Measurements from ENCODE around the gene PDE4D.

The PDE4D gene

GRCh38 chr5:59142927-59143326 lies 750.6 kb downstream of the PDE4D start:
- H4K20me1 ChIP-seq (ENCODE audit: insufficient read depth, low read length): no peaks in the 10 kb centered on the region
- TF ChIP-seq CTCF (IDR thresholded peaks at IDR 0.05; ENCODE audit: low read length): no peak
- no peak for TF ChIP-seq EZH2 (optimal IDR thresholded peaks at IDR 0.05; ENCODE audit: low read depth, low read length)
- no peak for TF ChIP-seq EZH2phosphoT487 (IDR thresholded peaks at IDR 0.05; ENCODE audit: low read length)
- H3K9ac ChIP-seq (ENCODE audit: low read length): no peak overlapping the region
- H3K9me3 ChIP-seq (replicated peaks; ENCODE audit: insufficient read depth, low read length): no peaks in the 10 kb centered on the region
- H3K27ac ChIP-seq (ENCODE audit: low read length): no peak overlapping the region
- H3K79me2 ChIP-seq (ENCODE audit: low read length): no peaks in the 10 kb centered on the region
- H3K4me2 ChIP-seq (ENCODE audit: low read depth, low read length): no peak overlapping the region
- no peaks in the 10 kb centered on the region for H3K27me3 ChIP-seq (replicated peaks; ENCODE audit: insufficient read depth, low read length)
- no peaks in the 10 kb centered on the region for H3K9me2 ChIP-seq (replicated peaks; ENCODE audit: insufficient read depth, low read length)
- H3F3A ChIP-seq (ENCODE audit: insufficient read depth, low read length): no peaks in the 10 kb centered on the region
- H3K4me3 ChIP-seq (ENCODE audit: low read length): no peak overlapping the region
- no peak for DNase-seq
- H3K36me3 ChIP-seq (replicated peaks; ENCODE audit: insufficient read depth, low read length): no peaks in the 10 kb centered on the region
- peaks cover 34% of the 10 kb centered on the region for H3K4me1 ChIP-seq (ENCODE audit: low read length)
- no peak overlapping the region for H2AFZ ChIP-seq (ENCODE audit: low read length)

- no peak overlapping the region for H2AFZ ChIP-seq (ENCODE audit: low read length)
- DNase-seq: no peak
- H3K9me3 ChIP-seq (replicated peaks; ENCODE audit: insufficient read depth, low read length): no peaks in the 10 kb centered on the region
- H3F3A ChIP-seq (ENCODE audit: insufficient read depth, low read length): no peaks in the 10 kb centered on the region
- no peaks in the 10 kb centered on the region for H3K36me3 ChIP-seq (replicated peaks; ENCODE audit: insufficient read depth, low read length)
- TF ChIP-seq EZH2 (optimal IDR thresholded peaks at IDR 0.05; ENCODE audit: low read depth, low read length): no peak
- no peak for TF ChIP-seq EZH2phosphoT487 (IDR thresholded peaks at IDR 0.05; ENCODE audit: low read length)
- TF ChIP-seq CTCF (IDR thresholded peaks at IDR 0.05; ENCODE audit: low read length): no peak
- H3K79me2 ChIP-seq (ENCODE audit: low read length): no peaks in the 10 kb centered on the region
- no peak overlapping the region for H3K27ac ChIP-seq (ENCODE audit: low read length)
- no peaks in the 10 kb centered on the region for H3K9me2 ChIP-seq (replicated peaks; ENCODE audit: insufficient read depth, low read length)
- no peaks in the 10 kb centered on the region for H4K20me1 ChIP-seq (ENCODE audit: insufficient read depth, low read length)
- no peak overlapping the region for H3K4me2 ChIP-seq (ENCODE audit: low read depth, low read length)
- H3K27me3 ChIP-seq (replicated peaks; ENCODE audit: insufficient read depth, low read length): no peaks in the 10 kb centered on the region
- H3K9ac ChIP-seq (ENCODE audit: low read length): no peak overlapping the region
- H3K4me1 ChIP-seq (ENCODE audit: low read length): peaks cover 34% of the 10 kb centered on the region
- no peak overlapping the region for H3K4me3 ChIP-seq (ENCODE audit: low read length)
Observed at GRCh38 chr5:59142138-59142537, 751.4 kb downstream of the PDE4D start.

GRCh38 chr5:59140133-59140532 lies 753.4 kb downstream of the PDE4D start:
- TF ChIP-seq EZH2 (optimal IDR thresholded peaks at IDR 0.05; ENCODE audit: low read depth, low read length) (no peak), EZH2phosphoT487 (IDR thresholded peaks at IDR 0.05; ENCODE audit: low read length) (no peak), CTCF (IDR thresholded peaks at IDR 0.05; ENCODE audit: low read length) (no peak)
- no peak overlapping the region for H2AFZ ChIP-seq (ENCODE audit: low read length)
- no peaks in the 10 kb centered on the region for H3K36me3 ChIP-seq (replicated peaks; ENCODE audit: insufficient read depth, low read length)
- no peak overlapping the region for H3K27ac ChIP-seq (ENCODE audit: low read length)
- DNase-seq: no peak
- no peaks in the 10 kb centered on the region for H3F3A ChIP-seq (ENCODE audit: insufficient read depth, low read length)
- H3K4me3 ChIP-seq (ENCODE audit: low read length): no peak overlapping the region
- H3K9me3 ChIP-seq (replicated peaks; ENCODE audit: insufficient read depth, low read length): no peaks in the 10 kb centered on the region
- no peaks in the 10 kb centered on the region for H3K27me3 ChIP-seq (replicated peaks; ENCODE audit: insufficient read depth, low read length)
- H3K79me2 ChIP-seq (ENCODE audit: low read length): no peaks in the 10 kb centered on the region
- H3K9me2 ChIP-seq (replicated peaks; ENCODE audit: insufficient read depth, low read length): no peaks in the 10 kb centered on the region
- no peak overlapping the region for H3K9ac ChIP-seq (ENCODE audit: low read length)
- no peaks in the 10 kb centered on the region for H4K20me1 ChIP-seq (ENCODE audit: insufficient read depth, low read length)
- no peak overlapping the region for H3K4me2 ChIP-seq (ENCODE audit: low read depth, low read length)
- peaks cover 35% of the 10 kb centered on the region for H3K4me1 ChIP-seq (ENCODE audit: low read length)

Measured in MM.1S (cell line).